GM19035 (cell line): Measurements from ENCODE around the gene DIP2C.
"Not testable (repeated sequence)": the region's sequence is repeated elsewhere in the genome, so short reads cannot be mapped to it uniquely, and the experiment has no call there.

Experiments used
- ATAC-seq: cut with Tn5 transposase; IDR thresholded peaks from one replicate; pipeline ENCODE4 v1.9.1; 2021; ENCODE audit not compliant: unreplicated experiment

Gene DIP2C

GRCh38 chr10:543131-543530 lies 146.3 kb downstream of the DIP2C start:
- no peak for ATAC-seq

- ATAC-seq = no peak
Measured at GRCh38 chr10:541750-542371, 147.6 kb downstream of the DIP2C start.

- no peak for ATAC-seq
Measured at GRCh38 chr10:541041-541440, 148.4 kb downstream of the DIP2C start.

- no peak for ATAC-seq
Measured at GRCh38 chr10:538895-539294, 150.6 kb downstream of the DIP2C start.

GRCh38 chr10:536935-537334 lies 152.5 kb downstream of the DIP2C start:
- no peak for ATAC-seq

- no peak for ATAC-seq
Measured at GRCh38 chr10:536371-536925, 153.0 kb downstream of the DIP2C start.

GRCh38 chr10:535952-536351 lies 153.5 kb downstream of the DIP2C start:
- no peak for ATAC-seq

GRCh38 chr10:535051-535450 lies 154.4 kb downstream of the DIP2C start:
- no peak for ATAC-seq

GRCh38 chr10:534047-534566 lies 155.4 kb downstream of the DIP2C start:
- no peak for ATAC-seq

- no peak for ATAC-seq
Measured at GRCh38 chr10:533611-534010, 155.9 kb downstream of the DIP2C start.

GRCh38 chr10:533186-533585 lies 156.3 kb downstream of the DIP2C start:
- ATAC-seq = no peak

GRCh38 chr10:532331-532730 lies 157.1 kb downstream of the DIP2C start:
- ATAC-seq = not testable (repeated sequence)

GRCh38 chr10:531541-531940 lies 157.9 kb downstream of the DIP2C start:
- ATAC-seq = no peak

GRCh38 chr10:530717-531116 lies 158.8 kb downstream of the DIP2C start:
- ATAC-seq = no peak

- no peak for ATAC-seq
Measured at GRCh38 chr10:529468-530230, 159.8 kb downstream of the DIP2C start.

GRCh38 chr10:528173-529165 lies 161.0 kb downstream of the DIP2C start:
- ATAC-seq = no peak

GRCh38 chr10:527416-527815 lies 162.1 kb downstream of the DIP2C start:
- no peak for ATAC-seq

GRCh38 chr10:526651-527312 lies 162.7 kb downstream of the DIP2C start:
- no peak for ATAC-seq

- ATAC-seq = no peak
Measured at GRCh38 chr10:525565-526315, 163.7 kb downstream of the DIP2C start.

GRCh38 chr10:523925-524324 lies 165.5 kb downstream of the DIP2C start:
- no peak for ATAC-seq
